ENCODE data around the gene GNA15. TPM values are rescaled to one million over a fixed set of nuclear protein-coding genes. Genes with fewer than 3 reads are reported as not detected.

The GNA15 gene
- total and polyA plus RNA-seq, 10 donors, result 3.8 to 24.9 (median 12.5) TPM

DNA sequence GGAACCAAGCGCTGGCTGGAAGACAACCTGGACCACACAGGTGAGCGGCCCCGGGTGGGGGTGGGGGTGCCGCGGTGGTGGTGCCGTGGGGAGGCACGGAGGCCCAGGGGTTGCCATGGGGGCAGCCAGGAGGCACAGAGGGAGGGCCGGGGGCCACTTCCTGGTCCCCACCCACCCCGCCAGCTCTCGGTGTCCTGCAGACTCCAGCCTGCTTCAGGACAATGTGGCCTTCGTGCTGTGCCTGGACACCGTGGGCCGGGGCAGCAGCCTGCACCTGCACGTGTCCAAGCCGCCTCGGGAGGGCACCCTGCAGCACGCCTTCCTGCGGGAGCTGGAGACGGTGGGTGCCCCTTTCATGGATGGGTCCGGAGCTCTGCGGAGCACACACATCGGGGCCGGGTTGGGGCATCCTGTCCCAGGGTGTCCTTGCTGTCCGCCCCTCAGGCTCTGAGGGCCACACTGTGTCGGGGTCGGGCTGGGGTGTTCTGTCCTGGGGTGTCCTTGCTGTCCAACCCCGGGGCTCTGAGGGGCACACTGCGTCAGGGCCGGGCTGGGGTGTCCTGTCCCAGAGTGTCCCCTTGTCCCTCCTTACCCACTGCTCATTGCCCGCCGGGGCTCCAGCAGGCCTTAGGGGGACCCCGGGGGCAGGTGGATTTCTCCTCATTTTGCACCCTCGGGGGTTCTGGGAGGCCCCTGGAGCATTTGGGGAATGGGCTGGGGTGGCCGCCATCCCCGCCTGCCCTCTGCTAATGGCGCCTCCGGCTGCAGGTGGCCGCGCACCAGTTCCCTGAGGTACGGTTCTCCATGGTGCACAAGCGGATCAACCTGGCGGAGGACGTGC is 68.2 kb downstream of the GNA15 start:
- Histone ChIP-seq H3K27me3 (replicated peaks in 1 of 7) (no peaks in the 10 kb centered on the region), H3K4me1 (no peaks in the 10 kb centered on the region), H3K9me3 (no peaks in the 10 kb centered on the region), H3K4me3 (no peak overlapping the region), H3K36me3 (peaks cover 3 to 100% (median 70%) of the 10 kb centered on the region in 6 donors), H3K27ac (no peak overlapping the region)
- TF ChIP-seq POLR2A (IDR thresholded peaks at IDR 0.05), result no peak
- peak in 1 of 3 donors; percentile 39 for TF ChIP-seq POLR2AphosphoS5 (IDR thresholded peaks at IDR 0.05)
- no peak for DNase-seq
- 91 to 97% (median 94%) methylated on average over 16 to 43 of the region's 43 CpGs for WGBS, 5 donors
- intact Hi-C loops (cut with DNase I; ENCODE audit: low total_unique reads), result no loop called here

DNA sequence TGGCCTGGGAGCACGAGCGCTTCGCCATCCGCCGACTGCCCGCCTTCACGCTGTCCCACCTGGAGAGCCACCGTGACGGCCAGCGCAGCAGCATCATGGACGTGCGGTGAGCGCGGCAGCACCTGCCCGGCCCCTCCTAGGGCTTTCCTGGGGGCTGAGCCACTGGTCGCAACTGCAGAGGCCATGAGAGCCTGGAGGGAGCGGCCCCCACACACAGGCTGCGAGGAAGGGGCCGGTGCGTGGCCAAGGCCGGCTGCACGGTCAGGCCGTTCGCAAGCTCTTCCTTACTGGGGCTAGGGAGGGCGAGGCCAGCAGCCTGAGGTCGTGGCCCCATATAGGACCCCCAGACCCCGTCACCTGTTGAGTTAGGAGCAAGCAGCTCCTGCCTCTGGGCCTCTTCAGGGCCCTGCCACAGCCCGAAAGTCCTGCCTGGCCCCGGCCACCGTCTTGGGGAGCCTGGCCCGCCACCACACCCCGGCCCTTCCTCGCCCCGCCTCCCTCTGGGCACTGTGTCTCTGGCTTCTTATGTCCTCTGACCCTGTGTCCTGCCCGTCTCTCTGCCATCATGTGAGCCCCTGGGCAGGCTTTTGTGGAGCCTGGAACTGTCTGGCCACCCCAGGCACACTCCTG is 68.9 kb downstream of the GNA15 start:
- Histone ChIP-seq H3K27me3 (replicated peaks in 1 of 7) (no peaks in the 10 kb centered on the region), H3K27ac (no peak overlapping the region), H3K4me3 (no peak overlapping the region), H3K9me3 (no peaks in the 10 kb centered on the region), H3K4me1 (peaks cover 0 to 4% (median 0%) of the 10 kb centered on the region in 6 donors), H3K36me3 (peaks cover 3 to 100% (median 68%) of the 10 kb centered on the region in 6 donors)
- intact Hi-C loops (cut with DNase I; ENCODE audit: low total_unique reads), result no loop called here
- 94 to 97% (median 94%) methylated on average over 8 to 35 of the region's 35 CpGs for WGBS, 5 donors
- TF ChIP-seq POLR2AphosphoS5 (IDR thresholded peaks at IDR 0.05), result peak in 1 of 3 donors; percentile 6
- TF ChIP-seq CTCF (IDR thresholded peaks at IDR 0.05 in 8 of 11, conservative IDR thresholded peaks at IDR 0.05 in 3 of 11), result no peak
- no peak for DNase-seq

- H3K4me3 ChIP-seq, result no peak overlapping the region
- no peak for DNase-seq
- H3K4me1 ChIP-seq, result peaks cover 0 to 14% (median 3%) of the 10 kb centered on the region in 6 donors
- H3K27ac ChIP-seq, result no peak overlapping the region
- WGBS, 5 donors, result 94 to 96% (median 96%) methylated on average over 26 to 28 of the region's 28 CpGs
- H3K36me3 ChIP-seq, result peaks cover 3 to 83% (median 62%) of the 10 kb centered on the region in 6 donors
- TF ChIP-seq POLR2AphosphoS5 (IDR thresholded peaks at IDR 0.05) (peak in 1 of 3 donors; percentile 30), POLR2A (IDR thresholded peaks at IDR 0.05) (no peak)
- H3K27me3 ChIP-seq (replicated peaks in 1 of 7), result no peaks in the 10 kb centered on the region
- H3K9me3 ChIP-seq, result no peaks in the 10 kb centered on the region
- intact Hi-C loops (cut with DNase I; ENCODE audit: low total_unique reads), result no loop called here
Observed at GRCh38 chr19:3206216-3206953, 70.6 kb downstream of the GNA15 start.

DNA sequence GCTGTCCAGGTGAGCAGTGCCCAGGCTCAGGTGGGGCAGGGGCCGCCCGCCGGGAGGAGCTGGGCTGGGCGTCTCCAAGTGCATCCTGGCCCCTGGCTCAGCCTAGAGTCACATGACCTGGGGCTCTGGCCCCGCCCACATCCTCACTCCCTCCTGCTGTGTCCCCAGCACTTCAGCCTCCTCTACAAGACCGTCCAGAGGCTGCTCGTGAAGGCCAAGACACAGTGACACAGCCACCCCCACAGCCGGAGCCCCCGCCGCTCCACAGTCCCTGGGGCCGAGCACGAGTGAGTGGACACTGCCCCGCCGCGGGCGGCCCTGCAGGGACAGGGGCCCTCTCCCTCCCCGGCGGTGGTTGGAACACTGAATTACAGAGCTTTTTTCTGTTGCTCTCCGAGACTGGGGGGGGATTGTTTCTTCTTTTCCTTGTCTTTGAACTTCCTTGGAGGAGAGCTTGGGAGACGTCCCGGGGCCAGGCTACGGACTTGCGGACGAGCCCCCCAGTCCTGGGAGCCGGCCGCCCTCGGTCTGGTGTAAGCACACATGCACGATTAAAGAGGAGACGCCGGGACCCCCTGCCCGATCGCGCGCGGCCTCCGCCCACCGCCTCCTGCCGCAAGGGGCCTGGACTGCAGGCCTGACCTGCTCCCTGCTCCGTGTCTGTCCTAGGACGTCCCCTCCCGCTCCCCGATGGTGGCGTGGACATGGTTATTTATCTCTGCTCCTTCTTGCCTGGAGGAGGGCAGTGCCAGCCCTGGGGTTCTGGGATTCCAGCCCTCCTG is 71.8 kb downstream of the GNA15 start:
- Histone ChIP-seq H3K27me3 (replicated peaks in 1 of 7) (no peaks in the 10 kb centered on the region), H3K4me1 (peaks cover 0 to 14% (median 3%) of the 10 kb centered on the region in 6 donors), H3K36me3 (peaks cover 3 to 71% (median 52%) of the 10 kb centered on the region in 6 donors), H3K9me3 (no peaks in the 10 kb centered on the region), H3K4me3 (no peak overlapping the region), H3K27ac (no peak overlapping the region)
- 88 to 95% (median 91%) methylated on average over 37 to 43 of the region's 43 CpGs for WGBS, 5 donors
- TF ChIP-seq POLR2AphosphoS5 (IDR thresholded peaks at IDR 0.05) (peak in 1 of 3 donors; percentile 39), POLR2A (IDR thresholded peaks at IDR 0.05) (no peak)
- DNase-seq, result no peak
- intact Hi-C loops (cut with DNase I; ENCODE audit: low total_unique reads), result no loop called here

Measured in spleen (tissue), 11 donors.